A673 (cell line): ENCODE results near the gene HLA-DOB. TPM values are rescaled to one million over a fixed set of nuclear protein-coding genes. Genes with fewer than 3 reads are reported as not detected.
A peak's percentile ranks its signal among the peaks of the same experiment; 100 is the strongest.

ENCODE experiments used
- BruUV-seq: library from RNA; stranded (reverse); fragments of 400-500 nt; replicated peaks from 2 replicates; lab custom pipeline; 2021; lab: Mats Ljungman, UMichigan
- CTCF ChIA-PET: fragments of 300-600 bp; sonication (Branson Sonifier 250); formaldehyde crosslinking; loops from one replicate; lab custom pipeline; 2022; ENCODE audit warnings: antibody characterized with exemption; lab: Charles Lee
- POLR2A ChIA-PET: fragments of 300-600 bp; sonication (Branson Sonifier 250); formaldehyde crosslinking; loops from one replicate; lab custom pipeline; 2022; ENCODE audit warnings: antibody characterized with exemption; ENCODE audit not compliant: low non-redundant PET; lab: Charles Lee
- DNase-seq: peaks from one replicate; pipeline ENCODE4 v3.0.0-alpha.2; 2015; ENCODE audit warnings: low spot score
- H3K27ac ChIP-seq: fragments of 200-600 bp; sonication (generic); 2 replicates; pipeline ENCODE4 v1.5.1; 2016; ENCODE audit warnings: mixed run types, low read depth, mild to moderate bottlenecking, mixed read lengths, antibody characterized with exemption, low read length; ENCODE audit not compliant: poor library complexity, severe bottlenecking
- H3K27me3 ChIP-seq: fragments of 200-600 bp; sonication (generic); replicated peaks from 2 replicates; pipeline ENCODE4 v1.6.1; 2017; ENCODE audit warnings: mixed run types, low read depth, mild to moderate bottlenecking, mixed read lengths, antibody characterized with exemption, low read length; ENCODE audit not compliant: insufficient read depth, poor library complexity
- H3K36me3 ChIP-seq: fragments of 200-600 bp; sonication (generic); 2 replicates; pipeline ENCODE4 v1.6.1; 2016; ENCODE audit warnings: mixed run types, mild to moderate bottlenecking, mixed read lengths, antibody characterized with exemption, low read length; ENCODE audit not compliant: insufficient read depth, poor library complexity, severe bottlenecking
- H3K4me1 ChIP-seq: fragments of 200-600 bp; sonication (generic); 2 replicates; pipeline ENCODE4 v1.6.1; 2017; ENCODE audit warnings: mixed run types, mild to moderate bottlenecking, mixed read lengths, antibody characterized with exemption, low read length; ENCODE audit not compliant: insufficient read depth, poor library complexity, severe bottlenecking
- H3K4me3 ChIP-seq: fragments of 200-600 bp; sonication (generic); 2 replicates; pipeline ENCODE4 v1.5.1; 2016; ENCODE audit warnings: low read depth, mixed run types, mild to moderate bottlenecking, mixed read lengths, low read length; ENCODE audit not compliant: poor library complexity, severe bottlenecking
- H3K9me3 ChIP-seq: fragments of 200-600 bp; sonication (generic); 2 replicates; pipeline ENCODE4 v1.6.1; 2016; ENCODE audit warnings: mixed run types, low read depth, mild to moderate bottlenecking, mixed read lengths, antibody characterized with exemption, low read length; ENCODE audit not compliant: poor library complexity, severe bottlenecking
- CTCF ChIP-seq: fragments of 300-800, 200-600 bp; sonication (generic); conservative IDR thresholded peaks from 2 replicates; pipeline ENCODE4 v1.5.1; 2017; ENCODE audit warnings: low read depth, mild to moderate bottlenecking, antibody characterized with exemption, low read length, moderate library complexity, mixed read lengths
- EZH2 ChIP-seq: fragments of 200-600 bp; sonication (generic); IDR thresholded peaks from 2 replicates; pipeline ENCODE4 v1.6.1; 2017; ENCODE audit warnings: borderline replicate concordance, low read depth, mild to moderate bottlenecking, mixed read lengths, antibody characterized with exemption, low read length; ENCODE audit not compliant: poor library complexity, severe bottlenecking
- intact Hi-C: fragments of 100-400 bp; cut with micrococcal nuclease; formaldehyde crosslinking; loops from one replicate; pipeline ENCODE4 v1.10.0; 2022; ENCODE audit not compliant: unreplicated experiment
- total RNA-seq: library from RNA; stranded (reverse); gene quantifications from 2 replicates; pipeline ENCODE4 v1.2.3, GENCODE V29; 2021

Gene HLA-DOB
- total RNA-seq, 1 experiment from 2014 or later = 2.0 TPM

- Histone ChIP-seq H3K27me3 (peaks cover 27% of the 10 kb centered on the region), H3K36me3 (no peaks in the 10 kb centered on the region), H3K9me3 (no peaks in the 10 kb centered on the region), H3K27ac (no peak overlapping the region), H3K4me3 (no peak overlapping the region), H3K4me1 (no peaks in the 10 kb centered on the region)
- intact Hi-C loops = no loop called here
- DNase-seq = no peak
- TF ChIP-seq CTCF = no peak
- TF ChIP-seq EZH2 = no peak
- POLR2A ChIA-PET = no interaction called here
- BruUV-seq = no TSS peak
- CTCF ChIA-PET = no interaction called here
These were observed 41.7 kb downstream of the HLA-DOB start for GRCh38 chr6:32775071-32775470.

GRCh38 chr6:32774426-32774825 lies 42.4 kb downstream of the HLA-DOB start:
- POLR2A ChIA-PET = no interaction called here
- TF ChIP-seq CTCF = no peak
- no peak for TF ChIP-seq EZH2
- Histone ChIP-seq H3K9me3 (no peaks in the 10 kb centered on the region), H3K27me3 (peaks cover 32% of the 10 kb centered on the region), H3K27ac (no peak overlapping the region), H3K4me3 (no peak overlapping the region), H3K4me1 (no peaks in the 10 kb centered on the region), H3K36me3 (no peaks in the 10 kb centered on the region)
- CTCF ChIA-PET = no interaction called here
- DNase-seq = peak; percentile 7
- no TSS peak for BruUV-seq
- intact Hi-C loops = no loop called here

DNA sequence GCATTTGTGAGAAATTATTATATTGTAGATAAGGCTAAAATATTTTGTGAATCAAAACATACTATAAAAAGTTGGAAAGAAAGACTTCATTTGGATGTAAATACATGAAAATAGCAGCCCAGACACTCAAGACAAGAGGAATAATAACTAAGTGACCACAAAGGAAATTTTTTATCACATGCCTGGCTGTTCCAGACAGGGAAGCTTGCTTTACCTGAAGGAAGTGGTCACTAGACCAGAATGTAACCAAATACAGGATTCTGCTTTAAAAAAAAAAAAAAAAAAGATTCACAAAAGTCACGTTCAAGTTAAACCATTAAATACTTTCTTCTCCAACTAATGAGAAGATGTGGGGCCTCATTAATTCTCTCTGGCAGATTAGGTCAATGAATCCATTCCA lies 44.1 kb downstream of the HLA-DOB start:
- DNase-seq = no peak
- Histone ChIP-seq H3K4me1 (no peaks in the 10 kb centered on the region), H3K9me3 (no peaks in the 10 kb centered on the region), H3K36me3 (no peaks in the 10 kb centered on the region), H3K27me3 (peaks cover 47% of the 10 kb centered on the region), H3K27ac (no peak overlapping the region), H3K4me3 (no peak overlapping the region)
- POLR2A ChIA-PET = no interaction called here
- BruUV-seq = no TSS peak
- intact Hi-C loops = no loop called here
- TF ChIP-seq CTCF (no peak), EZH2 (no peak)
- CTCF ChIA-PET = no interaction called here
